HG03460 (cell line): ENCODE results near the gene PRKN.
"Not testable (repeated sequence)": the region's sequence is repeated elsewhere in the genome, so short reads cannot be mapped to it uniquely, and the experiment has no call there.

Experiments
- ATAC-seq: cut with Tn5 transposase; IDR thresholded peaks from one replicate; pipeline ENCODE4 v1.9.1; 2021; ENCODE audit not compliant: unreplicated experiment

The PRKN gene

DNA sequence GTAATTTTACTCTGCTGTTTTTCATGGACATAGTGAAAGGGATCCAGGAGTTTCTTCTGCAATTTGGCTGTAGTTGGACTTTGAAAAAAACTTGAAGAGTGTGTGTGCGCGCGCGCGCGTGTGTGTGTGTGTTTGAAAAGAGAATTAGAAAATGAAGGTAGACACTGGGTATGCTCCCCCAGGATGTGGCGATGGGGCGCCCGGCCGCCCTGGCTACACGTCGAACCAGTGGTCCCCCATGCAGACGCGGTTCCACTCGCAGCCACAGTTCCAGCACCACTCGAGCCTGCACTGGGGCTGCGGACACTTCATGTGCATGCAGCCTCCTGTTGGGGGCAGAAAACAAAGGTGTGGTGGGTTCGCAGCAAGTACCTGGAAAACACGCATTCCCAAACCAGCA lies 1377.7 kb downstream of the PRKN start:
- ATAC-seq: no peak

DNA sequence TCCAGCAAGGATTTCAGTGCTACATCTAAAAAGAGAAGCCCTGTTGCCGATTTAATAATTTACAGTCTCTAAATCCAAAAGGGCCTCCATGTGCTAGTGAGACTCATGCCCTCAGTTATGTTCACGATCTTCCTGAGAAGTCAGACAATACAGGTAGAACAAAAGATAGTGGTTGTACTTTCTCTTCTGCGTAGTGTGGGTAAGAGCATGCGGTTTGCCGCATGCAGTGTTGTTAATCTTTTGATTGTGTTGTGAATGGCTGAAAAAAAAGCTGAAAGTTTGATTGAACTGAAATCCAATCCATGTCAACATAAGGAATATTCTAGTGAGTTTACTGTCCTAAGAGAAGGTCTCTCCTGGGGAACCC lies 1379.0 kb downstream of the PRKN start:
- no peak for ATAC-seq

DNA sequence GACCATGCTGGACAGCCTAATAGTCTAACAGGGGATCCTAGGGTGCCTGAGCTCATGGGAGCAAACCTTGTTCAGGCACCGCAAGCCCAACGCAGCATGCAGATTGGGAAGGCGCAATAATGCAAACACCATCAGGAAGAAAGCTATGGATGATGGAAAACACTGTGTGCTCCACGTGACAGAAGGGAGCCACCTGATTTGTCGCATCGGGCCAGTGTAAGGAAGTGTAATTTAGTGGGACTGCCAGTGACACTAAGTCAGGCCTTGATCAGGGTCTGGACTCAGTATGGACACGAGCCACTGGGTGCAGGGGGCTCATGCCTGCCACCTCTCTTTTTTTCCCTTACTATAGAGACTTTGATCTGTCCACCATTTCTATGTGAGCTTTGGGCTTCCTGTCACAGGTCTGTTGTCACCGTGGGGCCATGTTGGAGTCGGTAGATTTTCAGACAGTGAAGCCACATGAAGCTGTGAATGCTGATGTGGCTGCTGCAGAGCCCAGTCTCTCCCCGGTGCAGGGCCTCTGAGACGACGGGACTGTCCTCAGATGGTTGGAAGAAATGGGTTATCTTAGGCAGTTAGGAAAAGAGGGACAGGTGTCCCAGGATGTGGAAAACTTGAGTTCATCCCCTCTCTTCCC lies 1379.5 kb downstream of the PRKN start:
- ATAC-seq: no peak

DNA sequence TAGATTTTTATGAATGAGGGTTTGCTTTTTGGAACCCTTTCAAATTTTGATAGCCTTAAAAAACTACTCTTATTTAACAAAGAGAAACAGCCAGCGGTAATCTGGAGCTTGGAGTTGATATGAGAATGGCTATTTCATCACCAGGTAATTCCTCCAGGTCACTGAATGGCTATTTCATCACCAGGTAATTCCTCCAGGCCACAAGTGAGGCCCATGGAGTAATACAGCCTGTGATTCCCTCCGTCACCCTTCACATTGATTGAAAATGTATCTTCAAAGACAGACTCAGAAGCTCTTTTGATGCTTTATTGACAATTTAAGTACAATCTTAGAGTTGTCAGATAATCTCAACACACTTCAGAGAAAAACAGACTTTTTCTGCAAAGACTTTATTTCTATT lies 1380.4 kb downstream of the PRKN start:
- ATAC-seq: no peak

DNA sequence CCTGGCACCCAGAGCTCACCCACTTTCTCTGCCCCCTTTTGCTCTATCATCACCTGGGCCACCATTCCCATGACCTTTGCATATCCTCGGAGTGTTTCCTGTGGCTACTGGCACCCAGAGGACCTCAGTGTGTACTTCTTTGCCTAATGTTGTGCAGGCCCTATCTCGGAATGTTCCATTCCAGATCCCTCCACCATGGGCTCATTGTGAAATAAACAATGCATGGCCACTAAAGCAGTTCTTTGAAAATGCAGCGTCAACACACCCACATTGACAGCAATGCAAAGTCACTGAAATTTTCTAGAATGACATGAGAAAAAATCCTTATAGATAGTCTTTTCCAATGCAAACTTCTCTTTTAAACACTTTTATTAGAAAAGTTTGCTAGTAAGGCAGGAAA lies 1380.8 kb downstream of the PRKN start:
- ATAC-seq: no peak

DNA sequence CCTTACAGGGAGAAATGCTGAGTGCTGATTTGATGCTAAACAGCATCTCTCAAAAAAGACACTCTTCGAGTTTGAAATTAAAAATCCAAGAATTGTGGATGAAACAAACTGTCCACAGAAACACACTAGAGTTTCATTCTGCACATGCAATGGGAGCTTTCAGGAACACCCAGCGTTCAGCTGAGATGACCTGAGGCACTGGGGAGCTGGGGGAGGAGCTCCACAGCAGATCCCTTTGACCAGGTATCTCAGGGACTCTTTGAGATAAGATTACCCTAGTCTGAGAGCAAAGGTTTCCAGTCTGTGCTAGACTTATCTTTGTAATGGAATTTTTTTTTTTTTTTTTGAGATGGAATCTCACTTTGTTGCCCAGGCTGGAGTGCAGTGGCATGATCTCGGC lies 1382.9 kb downstream of the PRKN start:
- no peak for ATAC-seq

DNA sequence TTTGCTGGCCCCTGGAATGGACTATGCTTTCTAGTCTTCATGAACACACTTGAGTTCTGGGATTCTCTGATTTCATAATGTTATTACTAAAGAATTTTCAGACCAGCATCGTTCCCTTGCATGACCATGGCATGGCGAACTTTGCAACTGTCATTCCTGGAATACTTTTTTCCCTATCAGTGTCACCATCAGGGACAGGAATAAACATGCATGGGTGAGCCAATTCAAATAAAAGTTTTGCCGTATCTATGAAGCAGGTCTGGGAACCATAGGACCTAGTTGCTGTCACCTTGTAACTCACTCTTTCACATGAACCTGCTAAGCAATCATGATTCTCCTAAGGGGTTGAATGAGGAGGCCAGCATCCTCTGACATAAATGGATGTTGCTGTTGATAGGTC lies 1385.5 kb downstream of the PRKN start:
- no peak for ATAC-seq

DNA sequence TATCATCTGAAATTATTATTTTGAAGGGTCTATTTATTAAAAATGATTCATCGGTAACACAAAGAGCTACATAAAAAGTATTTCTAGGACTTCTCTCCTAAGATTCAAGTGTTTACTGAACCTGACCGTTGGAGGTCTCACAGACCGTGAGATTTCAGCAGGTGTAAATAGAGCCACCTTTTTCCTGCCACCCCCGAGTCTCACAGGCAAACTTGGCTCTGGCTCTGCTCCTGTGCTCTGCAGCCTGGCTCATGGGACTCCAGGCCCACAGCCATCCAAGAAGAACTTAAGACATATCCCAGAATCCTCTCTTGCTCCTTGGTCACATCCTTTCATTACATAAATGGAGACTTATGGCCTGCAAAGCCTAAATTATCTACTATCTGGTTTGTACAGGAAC lies 1385.9 kb downstream of the PRKN start:
- no peak for ATAC-seq

DNA sequence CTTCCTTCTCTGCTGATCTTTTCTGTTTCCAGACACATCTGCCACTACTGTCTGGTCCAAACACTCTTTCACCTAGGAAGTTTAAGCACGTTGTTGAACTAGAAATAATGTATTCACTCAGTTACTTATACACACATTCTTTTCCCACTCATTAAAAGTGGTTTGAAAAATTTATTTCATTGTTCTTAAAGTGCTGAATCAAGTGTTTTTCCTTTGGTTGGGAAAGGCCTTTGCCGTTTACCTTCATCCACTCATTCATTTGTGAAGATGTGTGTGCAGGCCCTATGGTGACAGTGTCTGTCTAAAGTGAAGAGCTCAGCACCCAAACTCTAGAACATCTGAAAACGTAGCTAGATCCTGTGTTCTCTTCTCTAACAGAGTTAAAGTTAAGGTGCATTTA lies 1389.6 kb downstream of the PRKN start:
- ATAC-seq: no peak

DNA sequence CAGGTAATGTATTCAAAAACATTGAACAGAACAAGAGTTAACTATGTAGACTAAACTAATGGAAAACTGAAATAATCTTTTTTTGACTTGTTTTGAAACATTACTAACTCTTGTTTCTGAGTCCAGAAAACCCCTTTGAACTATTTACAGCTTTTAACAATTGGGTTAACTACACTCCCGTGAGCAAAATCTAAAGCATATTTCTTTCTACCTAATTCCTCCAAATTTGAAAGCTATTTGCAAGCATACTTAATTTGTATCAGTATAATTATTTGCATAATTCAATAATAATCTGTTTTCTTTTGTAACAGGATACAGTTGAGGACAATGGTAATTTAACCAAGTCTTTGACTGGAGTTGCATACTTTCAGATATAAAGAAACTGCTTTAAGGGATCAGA lies 1391.1 kb downstream of the PRKN start:
- ATAC-seq: no peak

DNA sequence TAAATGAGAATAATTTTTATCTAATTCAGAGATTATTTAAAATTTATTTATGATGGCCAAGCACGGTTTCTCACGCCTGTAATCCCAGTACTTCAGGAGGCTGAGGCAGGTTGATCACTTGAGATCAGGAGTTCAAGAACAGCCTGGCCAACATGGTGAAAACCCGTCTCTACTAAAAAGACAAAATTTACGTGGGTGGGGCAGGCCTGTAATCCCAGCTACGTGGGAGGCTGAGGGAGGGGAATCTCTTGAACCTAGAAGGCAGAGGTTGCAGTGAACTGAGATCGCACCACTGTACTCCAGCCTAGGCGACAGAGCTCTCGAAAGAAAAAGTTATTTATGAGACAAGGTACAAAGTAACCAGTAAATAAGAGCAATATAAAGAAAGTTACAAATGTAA lies 1394.2 kb downstream of the PRKN start:
- no peak for ATAC-seq

DNA sequence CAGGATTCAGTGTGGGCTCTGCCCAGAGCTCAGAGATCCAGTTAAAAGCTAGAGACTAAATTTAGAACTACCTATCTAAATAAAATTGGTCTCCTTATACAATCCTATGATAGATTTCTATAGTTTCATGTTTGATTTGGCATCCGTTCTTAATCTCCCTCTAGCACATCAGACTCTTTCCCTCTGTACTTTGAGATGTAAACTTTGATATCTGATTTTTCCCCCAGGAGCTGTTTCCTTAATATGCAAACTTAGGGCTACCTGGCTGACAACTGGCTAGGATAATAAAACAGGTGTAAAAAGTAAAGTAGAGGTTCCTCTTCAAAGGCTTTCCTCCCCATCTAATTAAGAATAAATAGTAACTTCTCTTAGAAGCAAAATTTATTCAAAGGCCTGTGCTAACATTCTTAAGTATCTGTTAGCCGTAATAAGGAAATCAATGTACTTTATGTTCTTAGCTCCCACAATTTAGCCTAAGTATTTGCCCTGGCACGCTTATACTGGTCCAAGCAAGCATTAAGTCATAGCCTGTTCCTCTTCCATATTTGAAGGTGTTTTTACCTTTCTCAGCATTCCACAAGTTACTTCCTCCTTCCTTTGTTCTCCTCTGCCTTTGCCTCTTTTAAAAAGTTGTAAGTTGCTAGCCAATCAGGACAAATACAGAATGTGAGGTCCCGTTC lies 1396.0 kb downstream of the PRKN start:
- not testable (repeated sequence) for ATAC-seq

DNA sequence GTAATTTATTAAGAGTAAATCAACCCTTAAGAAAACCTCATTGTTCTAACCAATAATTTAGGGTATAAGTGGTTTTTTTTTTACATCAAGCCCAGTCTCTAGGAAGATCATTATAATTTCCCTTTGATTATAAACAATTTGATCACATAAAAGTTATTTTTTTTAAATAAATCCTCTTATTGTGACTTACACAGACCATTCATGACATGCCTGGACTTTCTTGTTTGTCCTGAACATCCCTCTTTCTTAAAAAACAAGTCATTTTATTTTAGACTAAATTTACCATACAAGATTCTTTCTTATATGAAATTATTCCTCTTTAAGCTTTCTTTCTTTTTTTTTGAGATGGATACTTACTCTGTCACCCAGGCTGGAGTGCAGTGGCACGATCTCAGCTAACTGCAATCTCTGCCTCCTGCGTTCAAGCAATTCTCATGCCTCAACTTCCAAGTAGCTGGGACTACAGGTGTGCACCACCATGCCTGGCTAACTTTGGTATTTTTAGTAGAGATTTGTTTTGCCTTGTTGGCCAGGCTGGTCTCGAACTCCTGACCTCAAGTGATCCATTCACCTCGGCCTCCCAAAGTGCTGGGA lies 1400.1 kb downstream of the PRKN start:
- ATAC-seq: no peak

DNA sequence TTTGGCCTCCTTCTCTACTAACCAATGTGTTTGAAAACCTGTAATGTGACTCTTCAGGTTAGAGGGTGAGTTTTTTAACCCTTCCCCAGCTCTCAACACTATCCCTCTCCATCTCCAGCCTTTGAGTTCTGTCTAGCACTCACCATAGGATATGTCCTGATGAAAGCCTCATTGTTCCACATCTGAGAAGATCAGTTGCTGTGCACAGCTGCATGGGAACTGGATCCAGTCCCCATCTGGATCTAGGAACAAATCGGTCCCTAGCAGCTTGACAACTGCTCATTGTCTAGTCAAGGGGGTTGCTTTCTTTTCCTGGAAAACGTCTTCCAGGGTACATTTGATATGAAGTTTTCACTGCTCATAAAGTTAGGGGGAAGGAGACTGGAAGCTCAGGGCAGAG lies 1408.3 kb downstream of the PRKN start:
- ATAC-seq: no peak

DNA sequence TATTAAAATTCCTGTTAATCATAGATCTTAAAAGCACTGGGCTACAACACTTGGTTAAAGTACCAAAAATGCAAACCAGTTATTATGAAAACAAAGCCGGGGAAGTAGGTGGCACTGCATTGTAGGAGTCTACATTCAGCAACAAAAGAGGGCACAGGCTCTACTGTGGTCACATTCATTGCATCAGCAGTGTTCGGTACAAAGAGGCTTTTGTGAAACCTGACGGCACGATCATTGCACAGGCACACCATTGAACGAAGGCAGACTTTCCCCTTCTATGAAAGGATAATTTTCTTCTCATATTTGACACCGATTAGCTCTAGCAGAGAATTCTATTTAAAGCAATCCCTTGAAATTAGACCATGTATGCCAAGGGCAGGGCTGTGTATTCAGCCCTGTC lies 1409.1 kb downstream of the PRKN start:
- no peak for ATAC-seq

DNA sequence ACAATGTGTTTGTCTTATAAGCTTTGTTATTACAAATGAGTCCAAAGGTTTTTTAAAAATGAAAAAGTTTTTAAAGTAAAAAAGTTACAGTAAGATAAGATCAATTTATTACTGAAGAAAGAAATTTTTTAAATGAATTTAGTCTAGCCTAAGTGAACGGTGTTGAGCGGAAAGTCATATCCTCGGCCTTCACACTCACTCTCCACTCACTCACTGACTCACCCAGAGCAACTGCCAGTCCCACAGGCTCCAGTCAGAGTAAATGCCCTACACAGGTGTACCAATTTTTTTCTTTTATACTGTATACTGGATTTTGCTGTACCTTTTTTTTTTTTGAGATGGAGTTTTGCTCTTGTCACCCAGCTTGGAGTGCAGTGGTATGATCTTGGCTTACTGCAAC lies 1411.0 kb downstream of the PRKN start:
- ATAC-seq: no peak

DNA sequence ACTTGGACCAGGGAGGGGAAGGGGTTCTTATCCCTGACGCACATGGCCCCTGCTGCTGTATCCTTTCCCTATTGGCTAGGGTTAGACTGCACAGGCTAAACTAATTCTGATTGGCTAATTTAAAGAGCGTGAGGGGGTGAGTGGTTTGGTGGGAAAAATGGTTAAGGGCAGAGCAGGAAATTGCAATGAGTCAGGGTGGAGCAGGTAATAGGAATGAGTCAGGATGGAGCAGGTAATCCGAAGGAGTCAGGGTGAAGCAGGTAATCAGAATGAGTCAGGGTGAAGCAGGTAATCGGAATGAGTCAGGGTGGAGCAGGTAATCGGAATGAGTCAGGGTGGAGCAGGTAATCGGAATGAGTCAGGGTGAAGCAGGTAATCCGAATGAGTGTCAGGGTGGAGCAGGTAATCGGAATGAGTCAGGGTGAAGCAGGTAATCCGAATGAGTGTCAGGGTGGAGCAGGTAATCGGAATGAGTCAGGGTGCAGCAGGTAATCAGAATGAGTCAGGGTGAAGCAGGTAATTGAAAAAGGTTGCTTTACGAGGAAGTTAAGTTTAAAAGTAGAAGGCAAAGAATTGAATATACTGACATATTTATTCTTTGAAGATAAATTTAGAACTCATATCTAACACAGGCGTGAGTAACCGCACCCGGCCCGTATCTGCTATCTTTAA lies 1412.2 kb downstream of the PRKN start:
- ATAC-seq: not testable (repeated sequence)

DNA sequence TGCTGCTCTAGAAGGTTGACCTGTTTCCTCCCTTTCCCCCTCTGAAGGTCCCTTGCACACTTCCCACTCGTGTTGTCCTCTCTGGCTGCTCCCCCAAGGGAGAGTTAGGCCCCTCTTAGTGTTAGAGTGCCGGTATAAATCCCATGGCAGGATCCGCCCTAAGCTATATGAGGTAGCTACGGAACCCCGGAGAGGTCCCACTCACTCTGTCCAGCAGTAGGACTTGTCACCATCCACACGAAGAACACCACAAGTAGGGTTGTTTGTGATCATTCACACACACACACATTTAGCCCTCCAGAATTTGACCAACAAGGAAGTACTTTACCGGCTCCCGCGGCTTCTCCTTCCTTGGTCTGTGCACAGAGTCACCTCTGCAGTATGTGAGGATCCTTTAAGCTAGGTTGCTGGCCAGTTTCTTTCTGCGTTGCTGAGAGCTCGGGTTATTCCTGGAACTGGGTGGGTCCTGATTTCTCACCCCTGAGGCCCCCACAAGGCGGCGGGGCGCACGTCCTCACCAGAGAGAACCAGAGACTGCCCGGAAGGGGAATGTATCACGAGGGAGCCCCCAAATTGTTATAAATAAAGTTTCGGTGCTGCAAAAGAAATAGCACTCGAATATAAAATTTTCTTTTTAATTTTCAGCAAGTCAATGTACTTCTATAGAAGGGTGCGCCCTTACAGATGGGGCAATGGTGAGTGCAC lies 1412.9 kb downstream of the PRKN start:
- not testable (repeated sequence) for ATAC-seq

DNA sequence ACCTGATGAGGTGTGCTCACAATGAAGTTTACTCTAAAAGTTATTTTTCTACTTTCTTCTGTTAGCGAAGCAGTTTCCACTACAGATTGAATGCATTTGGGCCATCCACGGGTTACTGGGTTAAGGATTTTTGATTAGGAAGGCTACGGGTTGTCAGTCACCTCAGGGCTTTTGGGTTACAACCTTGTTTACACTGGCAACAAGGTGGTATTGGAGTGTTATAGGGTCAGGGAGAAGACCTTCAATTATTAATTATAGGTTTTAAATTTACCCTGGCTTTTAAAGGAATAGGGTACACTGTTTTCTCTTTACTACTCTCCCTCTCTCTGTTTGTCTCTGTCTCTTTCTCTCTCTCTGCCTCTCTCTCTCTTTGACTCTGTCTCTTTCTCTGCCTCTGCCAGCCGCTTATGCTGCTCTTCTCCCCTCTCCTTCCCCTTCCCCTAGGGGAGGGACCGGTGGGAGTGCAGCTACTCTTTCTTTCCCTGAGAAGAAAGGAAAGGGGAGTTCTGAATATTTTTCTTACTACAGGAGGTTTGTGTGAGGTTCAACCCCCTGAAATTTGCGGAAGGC lies 1413.5 kb downstream of the PRKN start:
- ATAC-seq: no peak

DNA sequence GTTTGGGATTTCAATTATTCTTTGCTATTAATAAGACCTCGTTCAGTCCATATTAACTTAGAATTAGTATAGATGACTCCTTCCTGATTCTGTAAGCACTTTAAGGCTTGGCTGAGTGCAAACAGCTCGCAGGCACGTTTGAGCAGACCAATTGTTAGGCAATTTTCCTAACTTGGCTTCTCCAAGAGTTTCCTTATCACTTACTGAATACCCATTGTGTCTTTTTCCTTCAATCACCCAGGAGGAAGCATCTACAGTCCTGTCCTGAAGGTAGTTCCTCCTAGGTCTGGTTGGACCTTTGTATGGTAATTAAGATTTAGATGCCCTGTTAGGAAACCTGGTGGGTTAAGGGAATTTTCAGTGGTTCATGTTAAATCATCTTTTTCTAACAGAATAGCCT lies 1414.1 kb downstream of the PRKN start:
- not testable (repeated sequence) for ATAC-seq

DNA sequence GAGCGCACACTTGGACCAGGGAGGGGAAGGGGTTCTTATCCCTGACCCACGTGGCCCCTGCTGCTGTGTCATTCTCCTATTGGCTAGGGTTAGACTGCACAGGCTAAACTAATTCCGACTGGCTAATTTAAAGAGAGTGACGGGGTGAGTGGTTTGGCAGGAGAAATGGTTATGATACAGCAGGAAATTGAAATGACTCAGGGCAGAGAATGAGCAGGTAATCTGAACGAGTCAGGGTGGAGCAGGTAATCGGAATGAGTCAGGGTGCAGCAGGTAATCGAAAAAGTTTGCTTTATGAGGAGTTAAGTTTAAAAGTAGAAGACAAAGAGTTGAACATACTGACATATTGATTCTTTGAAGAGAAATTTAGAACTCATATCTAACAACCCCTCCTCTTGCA lies 1417.8 kb downstream of the PRKN start:
- not testable (repeated sequence) for ATAC-seq
